ENCODE data around the gene LRRFIP2. TPM values are rescaled to one million over a fixed set of nuclear protein-coding genes. Genes with fewer than 3 reads are reported as not detected.
A peak's percentile ranks its signal among the peaks of the same experiment; 100 is the strongest.

The LRRFIP2 gene
- total RNA-seq, 1 experiment from 2014 or later: 48.4 TPM

DNA sequence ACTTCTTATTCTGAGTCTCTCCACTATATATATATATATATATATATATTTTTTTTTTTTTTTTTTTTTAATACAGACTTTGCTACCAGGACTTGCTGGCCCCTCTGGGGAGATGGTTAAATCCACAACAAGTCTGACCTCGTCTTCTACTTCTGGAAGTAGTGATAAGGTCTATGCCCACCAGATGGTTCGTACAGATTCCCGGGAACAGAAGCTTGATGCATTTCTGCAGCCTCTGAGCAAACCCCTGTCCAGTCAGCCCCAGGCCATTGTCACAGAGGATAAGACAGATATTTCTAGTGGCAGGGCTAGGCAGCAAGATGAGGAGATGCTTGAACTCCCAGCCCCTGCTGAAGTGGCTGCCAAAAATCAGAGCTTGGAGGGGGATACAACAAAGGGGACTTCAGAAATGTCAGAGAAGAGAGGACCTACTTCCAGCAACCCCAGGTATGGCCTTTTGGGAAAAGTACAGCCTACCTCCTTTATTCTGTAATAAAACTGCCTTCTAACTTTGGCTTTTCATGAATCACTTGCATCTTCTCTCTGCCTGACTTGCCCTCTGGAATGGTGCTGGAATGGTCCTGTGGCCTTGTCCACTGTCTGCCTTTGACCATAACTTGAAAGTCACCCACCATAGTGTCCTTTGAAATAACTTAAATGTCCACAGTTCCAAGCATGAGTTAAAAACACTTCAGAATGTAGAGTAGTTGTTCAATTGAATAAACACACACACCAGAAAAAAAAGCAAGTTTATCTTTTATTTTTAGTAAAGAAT is 148.6 kb downstream of the LRRFIP2 start:
- no peak for DNase-seq (ENCODE audit: low read depth)

DNA sequence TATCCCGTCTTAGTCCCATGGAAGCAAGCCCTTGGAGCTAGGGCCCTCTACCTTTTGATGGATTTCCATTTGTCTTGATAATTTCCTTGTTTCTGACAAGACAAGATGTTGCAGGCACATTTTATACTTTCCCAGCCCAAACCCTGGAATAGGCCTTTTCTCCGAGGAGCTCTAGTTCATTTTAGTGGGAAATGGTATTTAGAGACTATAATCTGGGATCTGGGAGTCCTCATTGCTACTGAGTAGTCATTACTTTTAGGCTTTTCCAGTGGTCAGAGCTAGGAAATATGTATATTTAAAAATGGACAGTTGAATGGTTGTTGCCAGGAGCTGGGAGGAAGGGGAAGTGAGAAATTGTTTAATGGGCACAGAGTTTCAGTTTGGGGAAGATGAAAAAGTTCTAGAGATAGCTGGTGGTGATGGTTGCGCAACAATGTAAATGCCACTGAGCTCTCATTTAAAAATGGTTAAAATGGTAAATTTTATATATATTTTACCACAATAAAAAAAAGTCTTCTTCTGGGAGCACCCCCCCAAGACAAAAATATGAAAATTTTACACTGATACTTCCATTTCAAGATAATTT is 149.5 kb downstream of the LRRFIP2 start:
- DNase-seq (ENCODE audit: low read depth): no peak

DNA sequence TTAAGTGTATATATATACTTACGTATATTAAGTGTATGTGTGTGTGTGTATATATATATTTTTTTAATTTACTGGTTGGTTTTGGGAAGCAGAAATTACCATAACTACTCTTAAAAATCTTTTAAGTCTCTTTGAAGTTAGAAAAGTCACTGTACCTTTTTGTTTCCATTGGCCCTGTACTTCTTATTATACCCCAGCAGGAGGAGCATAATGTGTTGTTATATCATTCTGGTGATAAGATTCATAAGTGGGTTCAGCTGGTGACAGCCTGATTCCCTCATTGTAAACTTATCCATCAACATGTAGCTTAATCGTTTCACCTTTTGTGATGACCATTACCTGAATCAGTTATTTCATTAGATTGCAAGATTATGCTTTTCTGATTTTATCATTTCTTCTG is 150.3 kb downstream of the LRRFIP2 start:
- peak; percentile 8 for DNase-seq (ENCODE audit: low read depth)

DNA sequence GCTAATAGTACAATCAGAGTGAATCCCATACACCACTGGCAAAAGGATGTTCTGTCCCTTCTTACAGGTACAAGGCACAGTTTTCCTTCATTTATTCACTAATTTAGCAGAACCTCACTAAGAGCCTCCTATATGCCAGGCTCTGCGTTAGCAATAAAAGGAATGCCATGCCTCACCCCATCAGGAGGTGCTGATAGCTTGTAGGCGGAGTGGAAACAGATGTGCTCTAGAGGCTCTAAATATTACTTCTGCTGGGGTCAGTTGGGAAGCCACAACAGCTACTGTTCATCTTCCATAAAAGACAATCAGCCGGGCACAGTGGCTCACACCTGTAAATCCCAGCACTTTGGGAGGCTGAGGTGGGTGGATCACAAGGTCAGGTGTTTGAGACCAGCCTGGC is 156.7 kb downstream of the LRRFIP2 start:
- no peak for DNase-seq (ENCODE audit: low read depth)

DNA sequence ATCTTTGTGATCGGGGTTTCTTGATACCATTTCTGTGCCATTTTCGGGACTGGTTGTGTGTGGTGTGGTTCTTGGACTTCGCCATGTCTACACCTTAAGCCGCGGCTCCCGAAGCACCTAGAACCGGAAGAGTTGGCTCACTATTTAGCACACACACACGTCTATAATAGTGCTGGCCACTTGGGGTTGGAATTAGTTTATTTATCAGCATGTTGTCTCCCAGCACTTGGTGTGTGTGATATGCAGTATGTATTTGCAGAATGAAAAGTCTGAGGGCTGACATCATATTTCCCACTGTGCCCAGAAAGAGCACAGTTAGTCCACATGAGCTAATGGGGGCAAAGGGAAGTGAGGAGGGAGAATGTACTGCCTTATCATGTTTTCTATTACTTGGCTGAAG is 157.5 kb downstream of the LRRFIP2 start:
- DNase-seq (ENCODE audit: low read depth): no peak

DNA sequence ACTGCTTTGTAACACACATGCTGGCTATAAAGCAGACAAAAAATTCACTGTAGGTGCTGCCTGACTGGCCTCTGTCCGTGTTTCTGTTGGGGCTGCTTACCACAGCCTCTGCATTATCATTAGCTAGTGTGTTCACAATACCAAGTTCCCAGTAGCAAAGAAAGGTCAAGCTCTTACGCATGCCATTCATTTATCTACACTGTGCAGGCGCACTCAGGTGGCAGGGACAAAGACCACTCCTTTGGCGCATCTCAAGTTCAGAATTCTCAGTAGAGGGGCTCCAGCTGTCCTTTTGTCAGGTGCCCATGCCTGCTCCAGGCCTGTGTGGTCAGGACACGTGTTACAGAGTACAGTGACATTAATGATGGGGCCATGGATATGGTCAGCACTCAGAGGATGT is 158.7 kb downstream of the LRRFIP2 start:
- DNase-seq (ENCODE audit: low read depth): no peak

DNA sequence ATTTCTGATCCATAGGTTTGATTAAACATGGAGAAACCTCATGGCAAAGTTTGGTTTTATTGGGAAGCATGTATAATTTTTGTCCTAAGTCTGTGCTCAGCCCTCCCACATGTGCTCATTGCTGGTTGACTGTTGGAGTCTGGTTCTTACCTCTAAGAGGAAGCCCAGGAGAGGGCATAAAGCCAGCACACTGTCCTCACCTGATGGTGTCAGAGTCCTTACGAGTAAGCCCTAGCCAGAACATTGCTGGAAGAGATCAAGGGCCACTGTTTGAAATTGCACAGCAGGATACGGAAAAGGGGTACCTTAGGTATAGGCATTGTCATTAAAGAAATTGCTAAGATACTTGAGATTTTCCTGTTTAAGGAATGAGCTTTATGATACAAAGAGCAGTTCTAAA is 159.8 kb downstream of the LRRFIP2 start:
- DNase-seq (ENCODE audit: low read depth): no peak

Other genes starting within 250 kb of the LRRFIP2 start
- 3.4 and 8.4 TPM in 2 replicates for gene TRANK1, start 229.5 kb downstream of the LRRFIP2 start, total RNA-seq (2014; rRNA removed)
- 11.8 and 17.2 TPM in 2 replicates for gene EPM2AIP1, start 181.5 kb downstream of the LRRFIP2 start, total RNA-seq (2014; rRNA removed)
- gene MLH1, start 181.1 kb downstream of the LRRFIP2 start, total RNA-seq (2014; rRNA removed): 56.4 and 62.2 TPM in 2 replicates
- 45.5 and 69.5 TPM in 2 replicates for gene GOLGA4, start 68.7 kb upstream of the LRRFIP2 start, total RNA-seq (2014; rRNA removed)